Calu3 (cell line): ENCODE results near the gene SH3BP5. TPM values are rescaled to one million over a fixed set of nuclear protein-coding genes. Genes with fewer than 3 reads are reported as not detected.
A peak's percentile ranks its signal among the peaks of the same experiment; 100 is the strongest.

Experiments used
- BruUV-seq: library from RNA; stranded (reverse); fragments of 400-500 nt; replicated peaks from 2 replicates; lab custom pipeline; 2021; lab: Mats Ljungman, UMichigan
- CTCF ChIA-PET: fragments of 300-600 bp; sonication (Branson Sonifier 250); formaldehyde crosslinking; loops from one replicate; lab custom pipeline; 2022; ENCODE audit warnings: antibody characterized with exemption; lab: Charles Lee
- DNase-seq: peaks from one replicate; pipeline ENCODE4 v3.0.0; 2022
- H3K27ac Mint-ChIP-seq: one replicate; pipeline ENCODE4 v1.8.0; 2022; ENCODE audit warnings: mixed read lengths; ENCODE audit not compliant: unreplicated experiment
- H3K27me3 Mint-ChIP-seq: one replicate; pipeline ENCODE4 v1.8.0; 2022; ENCODE audit warnings: mixed read lengths; ENCODE audit not compliant: unreplicated experiment
- H3K36me3 Mint-ChIP-seq: one replicate; pipeline ENCODE4 v1.8.0; 2022; ENCODE audit warnings: mild to moderate bottlenecking, moderate library complexity, mixed read lengths; ENCODE audit not compliant: insufficient read depth, unreplicated experiment
- H3K4me1 Mint-ChIP-seq: one replicate; pipeline ENCODE4 v1.8.0; 2022; ENCODE audit warnings: mild to moderate bottlenecking, low read depth, mixed read lengths; ENCODE audit not compliant: unreplicated experiment
- H3K4me3 Mint-ChIP-seq: one replicate; pipeline ENCODE4 v1.8.0; 2022; ENCODE audit warnings: mild to moderate bottlenecking, low read depth, moderate library complexity, mixed read lengths; ENCODE audit not compliant: unreplicated experiment
- H3K9me3 Mint-ChIP-seq: one replicate; pipeline ENCODE4 v1.8.0; 2022; ENCODE audit warnings: low read depth, mixed read lengths; ENCODE audit not compliant: unreplicated experiment
- intact Hi-C: fragments of 100-400 bp; cut with micrococcal nuclease; formaldehyde crosslinking; loops from one replicate; pipeline ENCODE4 v1.10.0; 2022; ENCODE audit not compliant: unreplicated experiment
- total RNA-seq: library from RNA; stranded (reverse); gene quantifications from 2 replicates; pipeline ENCODE4 v1.2.3, GENCODE V29; 2022
- TF ChIP-seq, protein P1 (sequence below): fragments of 200-600 bp; IDR thresholded peaks from one replicate; pipeline ENCODE4 v1.8.0; 2022; ENCODE audit warnings: antibody characterized with exemption; ENCODE audit not compliant: unreplicated experiment

SH3BP5 gene
- total RNA-seq, 1 experiment from 2014 or later, result 4.0 TPM

DNA sequence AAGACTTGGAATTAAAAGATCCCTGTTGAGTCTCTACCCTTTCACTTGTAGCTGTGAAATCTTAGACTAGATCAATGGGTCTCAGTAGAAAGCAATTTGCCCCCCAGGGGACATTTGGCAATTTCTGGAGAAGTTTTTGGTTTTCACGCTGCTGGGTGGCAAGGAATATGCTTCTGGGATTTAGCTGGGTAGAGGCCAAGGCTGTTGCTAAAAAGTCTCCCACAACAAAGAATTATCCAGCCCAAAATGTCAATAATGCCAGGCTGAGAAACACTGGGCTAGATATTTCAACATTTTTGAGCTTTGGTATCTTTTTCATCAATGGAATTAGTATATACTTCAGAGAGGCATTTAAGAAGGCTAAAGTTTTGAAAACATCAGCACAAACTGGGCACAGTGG lies 117.6 kb downstream of the SH3BP5 start:
- Mint-ChIP-seq H3K4me3 (no peak overlapping the region), H3K9me3 (no peaks in the 10 kb centered on the region), H3K27ac (no peak overlapping the region), H3K27me3 (no peaks in the 10 kb centered on the region), H3K36me3 (peaks cover 25% of the 10 kb centered on the region), H3K4me1 (no peaks in the 10 kb centered on the region)
- intact Hi-C loops, result no loop called here
- CTCF ChIA-PET, result no interaction called here
- no TSS peak for BruUV-seq
- DNase-seq, result no peak
- TF ChIP-seq, protein P1, sequence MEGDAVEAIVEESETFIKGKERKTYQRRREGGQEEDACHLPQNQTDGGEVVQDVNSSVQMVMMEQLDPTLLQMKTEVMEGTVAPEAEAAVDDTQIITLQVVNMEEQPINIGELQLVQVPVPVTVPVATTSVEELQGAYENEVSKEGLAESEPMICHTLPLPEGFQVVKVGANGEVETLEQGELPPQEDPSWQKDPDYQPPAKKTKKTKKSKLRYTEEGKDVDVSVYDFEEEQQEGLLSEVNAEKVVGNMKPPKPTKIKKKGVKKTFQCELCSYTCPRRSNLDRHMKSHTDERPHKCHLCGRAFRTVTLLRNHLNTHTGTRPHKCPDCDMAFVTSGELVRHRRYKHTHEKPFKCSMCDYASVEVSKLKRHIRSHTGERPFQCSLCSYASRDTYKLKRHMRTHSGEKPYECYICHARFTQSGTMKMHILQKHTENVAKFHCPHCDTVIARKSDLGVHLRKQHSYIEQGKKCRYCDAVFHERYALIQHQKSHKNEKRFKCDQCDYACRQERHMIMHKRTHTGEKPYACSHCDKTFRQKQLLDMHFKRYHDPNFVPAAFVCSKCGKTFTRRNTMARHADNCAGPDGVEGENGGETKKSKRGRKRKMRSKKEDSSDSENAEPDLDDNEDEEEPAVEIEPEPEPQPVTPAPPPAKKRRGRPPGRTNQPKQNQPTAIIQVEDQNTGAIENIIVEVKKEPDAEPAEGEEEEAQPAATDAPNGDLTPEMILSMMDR, result no peak

DNA sequence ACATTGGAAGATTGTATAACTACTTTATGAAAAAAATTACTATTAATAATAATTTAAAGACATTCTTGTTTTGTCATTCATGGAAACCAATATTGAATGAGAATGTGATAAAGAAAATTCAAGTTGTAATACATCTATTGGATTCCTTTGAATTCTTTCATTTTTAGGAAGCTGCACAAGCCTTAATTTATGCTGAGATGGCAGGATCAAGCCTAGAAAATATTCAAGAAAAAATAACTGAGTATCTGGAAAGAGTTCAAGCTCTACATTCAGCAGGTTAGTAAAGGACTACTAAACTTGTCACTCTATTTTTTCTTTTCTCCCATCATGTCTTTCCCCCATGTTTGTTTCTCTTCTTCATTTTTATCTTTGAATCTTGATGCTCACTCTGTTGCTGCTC lies 120.4 kb downstream of the SH3BP5 start:
- TF ChIP-seq, protein P1, result no peak
- Mint-ChIP-seq H3K27me3 (no peaks in the 10 kb centered on the region), H3K27ac (no peak overlapping the region), H3K9me3 (no peaks in the 10 kb centered on the region), H3K4me1 (no peaks in the 10 kb centered on the region), H3K4me3 (no peak overlapping the region), H3K36me3 (peaks cover 28% of the 10 kb centered on the region)
- BruUV-seq, result no TSS peak
- CTCF ChIA-PET, result no interaction called here
- DNase-seq, result no peak
- intact Hi-C loops, result no loop called here

DNA sequence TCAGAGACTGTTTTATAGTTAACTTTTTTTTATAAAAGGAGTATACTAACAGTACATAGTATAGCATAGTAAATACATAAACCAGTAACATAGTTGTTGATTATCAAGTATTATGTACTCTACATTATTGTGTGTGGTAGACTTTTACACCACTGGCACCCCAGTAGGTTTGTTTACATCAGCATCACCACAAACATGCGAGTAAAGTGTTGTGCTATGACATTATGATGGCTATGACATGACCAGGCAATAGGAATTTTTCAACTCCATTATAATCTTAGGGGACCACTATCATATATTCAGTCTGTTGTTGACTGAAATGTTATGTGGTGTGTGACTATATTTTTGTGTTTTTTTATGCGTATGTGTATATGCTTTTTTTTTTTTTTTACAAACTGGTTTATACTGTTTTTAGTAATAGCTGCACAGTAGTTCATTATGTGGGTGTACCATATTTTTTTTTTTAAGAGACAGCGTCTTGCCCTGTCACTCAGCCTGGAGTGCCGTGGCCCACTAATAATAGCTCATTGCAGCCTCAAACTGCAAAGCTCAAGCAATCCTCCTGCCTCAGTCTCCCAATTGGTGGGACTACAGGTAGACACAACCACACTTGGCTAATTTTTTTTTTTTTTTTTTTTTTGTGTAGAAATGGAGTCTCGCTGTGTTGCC lies 124.4 kb downstream of the SH3BP5 start:
- CTCF ChIA-PET, result interaction anchor here (0.5 kb wide), 1 partner anchor 841 kb away, joined by 3 read pairs; no protein-coding TSS in a partner anchor
- Mint-ChIP-seq H3K9me3 (no peaks in the 10 kb centered on the region), H3K4me3 (peak overlapping the region; percentile 74), H3K27me3 (no peaks in the 10 kb centered on the region), H3K4me1 (no peaks in the 10 kb centered on the region), H3K36me3 (peaks cover 20% of the 10 kb centered on the region), H3K27ac (no peak overlapping the region)
- intact Hi-C loops, result loop anchor here (5.0 to 10.0 kb wide), 2 partner anchors 101 to 283 kb away; no protein-coding TSS in a partner anchor
- TF ChIP-seq, protein P1, result no peak
- BruUV-seq, result no TSS peak
- DNase-seq, result no peak

DNA sequence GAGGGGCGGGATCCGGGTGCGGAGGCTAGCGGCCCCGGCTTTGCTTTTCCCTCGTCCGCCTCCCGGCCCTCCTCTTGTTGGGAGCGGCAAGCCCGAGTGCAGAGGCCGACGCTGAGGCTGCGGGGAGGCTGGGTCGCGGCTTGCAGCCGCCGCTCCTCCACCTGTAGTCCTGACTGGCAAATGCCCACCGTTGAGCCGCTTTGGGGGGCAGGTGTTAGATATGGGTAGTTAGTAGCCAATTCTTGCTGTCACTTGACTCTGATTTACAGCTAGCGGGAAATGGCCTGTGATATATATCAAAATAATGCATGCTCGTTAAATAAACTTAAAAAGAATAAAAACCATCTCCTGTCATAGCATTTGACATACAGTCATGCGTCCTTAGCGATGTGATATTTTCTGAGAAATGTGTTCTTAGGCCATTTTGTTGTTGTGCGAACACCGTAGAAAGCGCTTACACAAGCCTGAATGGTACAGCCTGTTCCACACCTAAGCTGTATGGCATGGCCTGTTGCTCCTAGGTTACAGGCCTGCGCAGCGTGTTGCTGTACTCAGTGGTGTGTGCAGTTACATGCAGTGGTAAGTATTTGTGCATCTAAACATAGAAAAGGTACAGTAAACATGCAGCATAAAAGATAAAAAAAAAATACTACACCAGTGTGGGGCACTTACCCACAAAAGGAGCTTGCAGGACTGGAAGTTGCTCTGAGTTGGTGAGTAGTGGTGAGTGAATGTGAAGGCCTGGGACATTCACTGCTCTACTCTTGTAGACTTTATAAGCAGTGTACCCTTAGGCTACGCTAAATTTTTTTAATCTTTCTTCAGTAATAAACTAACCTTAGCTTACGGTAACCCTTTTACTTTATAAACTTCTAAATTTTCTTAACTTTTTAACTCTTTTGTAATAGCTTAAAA lies 125.5 kb downstream of the SH3BP5 start:
- Mint-ChIP-seq H3K36me3 (peaks cover 19% of the 10 kb centered on the region), H3K4me3 (peak overlapping the region; percentile 74), H3K9me3 (no peaks in the 10 kb centered on the region), H3K4me1 (no peaks in the 10 kb centered on the region), H3K27me3 (no peaks in the 10 kb centered on the region), H3K27ac (peak overlapping the region; percentile 79)
- DNase-seq, result peak; percentile 3
- TSS peak; percentile 31 for BruUV-seq
- CTCF ChIA-PET, result interaction anchor here (0.5 to 1.9 kb wide), 4 partner anchors 12 to 840 kb away, joined by 3 to 11 read pairs (median 3); no protein-coding TSS in a partner anchor
- intact Hi-C loops, result loop anchor here (5.0 to 10.0 kb wide), 2 partner anchors 100 to 282 kb away; no protein-coding TSS in a partner anchor
- TF ChIP-seq, protein P1, result no peak
